GM21423 (cell line): ENCODE measurements around the gene PLPP6.

Experiments
- ATAC-seq: cut with Tn5 transposase; IDR thresholded peaks from one replicate; pipeline ENCODE4 v1.9.1; 2021; ENCODE audit warnings: mild to moderate bottlenecking, moderate library complexity; ENCODE audit not compliant: unreplicated experiment

PLPP6 gene

GRCh38 chr9:4661611-4662010, 483 bp upstream of the PLPP6 start:
- peak; percentile 5 for ATAC-seq

GRCh38 chr9:4662989-4663792, 1.1 kb downstream of the PLPP6 start:
- ATAC-seq, result no peak

- no peak for ATAC-seq
Measured at GRCh38 chr9:4663956-4664355, 1.9 kb downstream of the PLPP6 start.

- no peak for ATAC-seq
Measured at GRCh38 chr9:4665357-4665756, 3.3 kb downstream of the PLPP6 start.

- ATAC-seq, result no peak
Measured at GRCh38 chr9:4666042-4666699, 4.1 kb downstream of the PLPP6 start, which contains the start of gene SPATA6L. SPATA6L (minus strand) TSS chr9:4666480; CDS start chr9:4666250, 230 bp downstream.

GRCh38 chr9:4667681-4668080, 5.6 kb downstream of the PLPP6 start:
- ATAC-seq, result no peak

GRCh38 chr9:4668604-4669003, 6.5 kb downstream of the PLPP6 start:
- no peak for ATAC-seq

GRCh38 chr9:4669890-4670289, 7.8 kb downstream of the PLPP6 start:
- ATAC-seq, result no peak

GRCh38 chr9:4670591-4670990, 8.5 kb downstream of the PLPP6 start:
- no peak for ATAC-seq

GRCh38 chr9:4671737-4672136, 9.6 kb downstream of the PLPP6 start:
- no peak for ATAC-seq

- ATAC-seq, result no peak
Measured at GRCh38 chr9:4674783-4675182, 12.7 kb downstream of the PLPP6 start.

- no peak for ATAC-seq
Measured at GRCh38 chr9:4677392-4677791, 15.3 kb downstream of the PLPP6 start.

GRCh38 chr9:4678679-4679267, 16.7 kb downstream of the PLPP6 start:
- ATAC-seq, result peak; percentile 17

- peak; percentile 98 for ATAC-seq
Measured at GRCh38 chr9:4679268-4680172, 17.4 kb downstream of the PLPP6 start, which contains the start of gene CDC37L1. CDC37L1 (plus strand) TSS chr9:4679569; CDS start chr9:4679768, 199 bp downstream.

GRCh38 chr9:4680173-4680525, 18.1 kb downstream of the PLPP6 start:
- ATAC-seq, result no peak

- no peak for ATAC-seq
Measured at GRCh38 chr9:4680750-4681149, 18.7 kb downstream of the PLPP6 start.

GRCh38 chr9:4684820-4685219, 22.7 kb downstream of the PLPP6 start:
- no peak for ATAC-seq

GRCh38 chr9:4686112-4686511, 24.0 kb downstream of the PLPP6 start:
- ATAC-seq, result no peak

GRCh38 chr9:4686584-4686983, 24.5 kb downstream of the PLPP6 start:
- no peak for ATAC-seq

GRCh38 chr9:4689021-4689420, 26.9 kb downstream of the PLPP6 start:
- no peak for ATAC-seq

GRCh38 chr9:4689687-4690104, 27.6 kb downstream of the PLPP6 start:
- peak; percentile 62 for ATAC-seq
